RPMI8226 (cell line): ENCODE measurements around the gene CAMTA1.

Experiments used
- DNase-seq: peaks from one replicate; pipeline ENCODE4 v3.0.0-alpha.2; 2015

The CAMTA1 gene

GRCh38 chr1:7473223-7474142 lies 688.2 kb downstream of the CAMTA1 start:
- no peak for DNase-seq

GRCh38 chr1:7474143-7474490 lies 688.9 kb downstream of the CAMTA1 start:
- no peak for DNase-seq

- DNase-seq, result peak; percentile 34
Measured at GRCh38 chr1:7474786-7475502, 689.7 kb downstream of the CAMTA1 start.

GRCh38 chr1:7475691-7476090 lies 690.4 kb downstream of the CAMTA1 start:
- DNase-seq, result no peak

- DNase-seq, result no peak
Measured at GRCh38 chr1:7476402-7476801, 691.1 kb downstream of the CAMTA1 start.

- no peak for DNase-seq
Measured at GRCh38 chr1:7476861-7477547, 691.8 kb downstream of the CAMTA1 start.

- no peak for DNase-seq
Measured at GRCh38 chr1:7477593-7477992, 692.3 kb downstream of the CAMTA1 start.

- no peak for DNase-seq
Measured at GRCh38 chr1:7478142-7478790, 693.0 kb downstream of the CAMTA1 start.

- peak; percentile 31 for DNase-seq
Measured at GRCh38 chr1:7478809-7479499, 693.7 kb downstream of the CAMTA1 start.

- no peak for DNase-seq
Measured at GRCh38 chr1:7479571-7479970, 694.3 kb downstream of the CAMTA1 start.

GRCh38 chr1:7481194-7481593 lies 695.9 kb downstream of the CAMTA1 start:
- DNase-seq, result no peak

- DNase-seq, result no peak
Measured at GRCh38 chr1:7482077-7482476, 696.8 kb downstream of the CAMTA1 start.

- DNase-seq, result no peak
Measured at GRCh38 chr1:7482772-7483495, 697.7 kb downstream of the CAMTA1 start.

GRCh38 chr1:7483634-7484383 lies 698.6 kb downstream of the CAMTA1 start:
- no peak for DNase-seq

GRCh38 chr1:7485086-7485780 lies 700.0 kb downstream of the CAMTA1 start:
- no peak for DNase-seq

- DNase-seq, result no peak
Measured at GRCh38 chr1:7485826-7486225, 700.6 kb downstream of the CAMTA1 start.

GRCh38 chr1:7487766-7488474 lies 702.7 kb downstream of the CAMTA1 start:
- no peak for DNase-seq

GRCh38 chr1:7488475-7488842 lies 703.2 kb downstream of the CAMTA1 start:
- no peak for DNase-seq

GRCh38 chr1:7489586-7489985 lies 704.3 kb downstream of the CAMTA1 start:
- no peak for DNase-seq

- no peak for DNase-seq
Measured at GRCh38 chr1:7490576-7490975, 705.3 kb downstream of the CAMTA1 start.
